Loucy (cell line): Measurements from ENCODE around the gene SH3RF3.

Experiments used
- CTCF ChIP-seq: fragments of 200-600 bp; sonication (generic); conservative IDR thresholded peaks from 2 replicates; pipeline ENCODE4 v1.5.1; 2014; ENCODE audit warnings: mild to moderate bottlenecking, antibody characterized with exemption, low read length
- EZH2phosphoT487 ChIP-seq: fragments of 200-600 bp; IDR thresholded peaks from 2 replicates; pipeline ENCODE4 v1.6.1; 2018; ENCODE audit warnings: antibody characterized with exemption, mild to moderate bottlenecking, moderate library complexity, borderline replicate concordance

GRCh38 chr2:109242210-109242653 is 113.2 kb downstream of the SH3RF3 start:
- TF ChIP-seq CTCF (no peak), EZH2phosphoT487 (no peak)
